Body of pancreas (tissue), 4 donors: Measurements from ENCODE around the gene UBR3.

Experiments
- CTCF ChIP-seq, 7 experiments: fragments of 450-650 bp in 4 of 7; fragments of 200-600 bp in 3 of 7; sonication (generic) in 3 of 7; IDR thresholded peaks; one replicate each; pipeline ENCODE4 v1.5.1; 2016 to 2019; ENCODE audit warnings: antibody characterized with exemption in 7 of 7
- POLR2A ChIP-seq, 3 donors: fragments of 450-650 bp; IDR thresholded peaks; one replicate each; pipeline ENCODE4 v1.6.1; 2016; ENCODE audit warnings: antibody characterized with exemption in 3 of 3, mild to moderate bottlenecking in 2 of 3

- TF ChIP-seq CTCF (IDR thresholded peaks at IDR 0.05) (no peak), POLR2A (IDR thresholded peaks at IDR 0.05) (no peak)
Observed at GRCh38 chr2:170022692-170023091, 195.4 kb downstream of the UBR3 start.
